ENCODE data around the gene GPRIN1.

The GPRIN1 gene

GRCh38 chr5:176609724-176610434 lies at the start of gene GPRIN1:
GPRIN1 (minus strand) TSS chr5:176610156; CDS start chr5:176599834, 10,322 bp downstream.
- DNase-seq = peak; percentile 88

DNA sequence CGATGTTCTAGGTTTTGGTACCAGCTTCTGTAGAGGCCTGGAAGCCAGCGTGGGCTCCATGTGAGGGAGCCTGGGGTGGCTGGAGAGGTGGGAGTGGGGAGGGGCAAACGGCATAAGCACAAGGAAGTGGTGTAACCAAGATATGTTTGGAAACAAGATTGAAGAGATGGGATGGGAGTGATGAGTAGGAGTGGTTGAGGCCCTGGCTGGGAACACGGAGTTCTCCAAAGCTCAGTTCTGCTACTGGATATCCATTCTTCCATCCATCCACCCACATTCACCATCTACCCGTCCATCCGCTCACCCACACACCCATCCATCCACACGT lies 49.5 kb upstream of the GPRIN1 start:
- no peak for DNase-seq

DNA sequence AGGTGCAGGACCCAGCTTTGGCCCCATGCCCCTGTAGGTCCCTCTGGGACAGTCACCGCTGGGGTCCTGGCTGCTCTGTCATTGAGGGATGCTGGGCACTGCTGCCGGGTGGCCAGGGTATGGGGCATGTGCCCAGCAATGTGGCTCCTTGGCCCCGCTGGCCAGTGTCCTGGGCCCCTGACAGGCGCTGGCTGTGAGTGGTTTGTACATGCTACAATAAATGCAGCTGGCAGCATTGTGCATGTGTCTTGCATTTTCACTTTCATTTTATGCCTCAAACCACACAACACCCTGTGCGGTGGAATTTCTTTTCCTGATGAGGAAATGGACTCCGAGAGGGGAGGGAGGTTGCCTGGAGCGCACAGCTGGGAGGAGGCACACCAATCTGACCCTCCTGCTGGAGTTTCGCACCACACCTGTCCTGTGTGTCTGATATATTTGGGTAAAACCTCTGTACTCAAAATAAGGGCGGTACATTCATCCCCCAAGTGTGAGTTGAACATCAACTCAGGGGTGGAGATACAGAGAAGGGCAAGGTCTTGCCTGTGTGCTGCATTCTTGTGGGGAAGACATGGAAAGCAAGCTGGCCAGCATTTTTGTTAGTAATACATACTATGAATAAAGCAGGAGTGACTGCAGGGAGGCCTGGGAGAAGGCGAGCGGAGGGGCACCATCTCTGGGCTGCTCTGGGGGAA lies 49.0 kb upstream of the GPRIN1 start:
- no peak for DNase-seq

- DNase-seq = peak; percentile 84
Observed at GRCh38 chr5:176658007-176658599, 48.1 kb upstream of the GPRIN1 start.

GRCh38 chr5:176656467-176656990 lies 46.6 kb upstream of the GPRIN1 start:
- DNase-seq = no peak

- DNase-seq = no peak
Observed at GRCh38 chr5:176654856-176655255, 44.9 kb upstream of the GPRIN1 start.

DNA sequence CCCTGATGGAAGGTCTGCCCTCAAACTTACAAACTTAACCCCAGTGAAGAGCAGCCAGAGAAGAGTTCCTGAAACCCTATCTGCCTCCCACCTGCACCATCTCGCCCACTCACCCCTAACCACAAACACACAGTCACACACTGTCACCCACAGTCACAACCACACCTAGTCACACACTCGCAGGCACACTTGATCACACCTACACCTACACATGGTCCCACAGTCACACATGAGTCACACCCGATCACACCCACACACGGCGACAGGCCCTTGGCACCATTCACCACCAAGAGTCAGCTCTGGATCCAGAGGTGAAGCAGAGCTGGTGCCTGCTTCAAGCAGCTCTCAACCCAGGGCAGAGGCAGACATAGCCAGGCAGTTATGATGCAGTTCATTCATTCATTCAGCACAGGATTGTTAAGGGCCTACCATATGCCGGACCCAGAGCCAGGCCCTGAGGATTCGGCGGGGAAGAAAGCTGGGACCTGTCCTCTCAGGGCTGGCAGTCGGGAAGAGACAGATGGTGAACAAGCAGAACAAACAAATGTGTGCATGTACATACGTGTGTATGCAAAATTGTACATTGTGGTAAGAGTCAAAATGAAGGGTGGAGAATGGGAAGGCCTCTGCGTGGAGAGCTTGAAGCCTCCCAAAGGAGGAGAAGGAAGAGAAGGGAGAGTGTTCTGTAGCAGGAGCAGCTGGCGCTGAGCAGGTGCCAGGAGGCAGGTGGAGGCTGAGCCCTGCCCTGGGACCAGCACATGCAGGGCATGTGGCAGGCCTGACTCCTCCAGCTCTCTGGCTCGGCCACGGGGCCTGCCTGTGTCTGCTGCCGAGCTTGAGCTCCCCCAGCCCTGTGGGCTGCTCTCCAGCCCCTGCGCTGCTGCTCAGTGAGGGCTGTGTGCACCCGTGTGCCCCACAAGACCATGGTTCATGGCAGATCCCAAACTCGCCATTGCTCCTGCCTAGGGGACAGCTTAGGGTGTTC lies 43.7 kb upstream of the GPRIN1 start:
- no peak for DNase-seq

DNA sequence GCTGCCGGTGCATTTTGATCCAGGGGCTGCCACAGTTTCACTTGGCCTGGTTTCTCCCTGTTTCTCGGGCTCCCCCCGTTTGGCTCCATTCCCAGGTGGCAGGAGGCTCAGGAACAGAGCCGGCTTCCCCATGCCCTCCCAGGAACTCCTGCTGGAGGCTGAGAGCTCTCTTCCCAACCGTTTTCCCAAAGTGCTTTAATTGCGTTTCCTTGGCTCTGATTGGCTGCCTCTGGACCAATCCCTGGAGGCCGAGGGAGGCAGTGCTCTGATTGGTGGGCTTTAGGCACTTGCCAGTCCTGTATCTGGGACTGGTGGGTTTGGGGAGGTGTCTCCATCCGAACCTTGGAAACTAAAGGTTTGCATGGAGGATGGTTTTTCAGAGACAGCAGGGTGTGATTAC lies 42.2 kb upstream of the GPRIN1 start:
- DNase-seq = no peak

- DNase-seq = no peak
Observed at GRCh38 chr5:176651472-176651980, 41.6 kb upstream of the GPRIN1 start.

DNA sequence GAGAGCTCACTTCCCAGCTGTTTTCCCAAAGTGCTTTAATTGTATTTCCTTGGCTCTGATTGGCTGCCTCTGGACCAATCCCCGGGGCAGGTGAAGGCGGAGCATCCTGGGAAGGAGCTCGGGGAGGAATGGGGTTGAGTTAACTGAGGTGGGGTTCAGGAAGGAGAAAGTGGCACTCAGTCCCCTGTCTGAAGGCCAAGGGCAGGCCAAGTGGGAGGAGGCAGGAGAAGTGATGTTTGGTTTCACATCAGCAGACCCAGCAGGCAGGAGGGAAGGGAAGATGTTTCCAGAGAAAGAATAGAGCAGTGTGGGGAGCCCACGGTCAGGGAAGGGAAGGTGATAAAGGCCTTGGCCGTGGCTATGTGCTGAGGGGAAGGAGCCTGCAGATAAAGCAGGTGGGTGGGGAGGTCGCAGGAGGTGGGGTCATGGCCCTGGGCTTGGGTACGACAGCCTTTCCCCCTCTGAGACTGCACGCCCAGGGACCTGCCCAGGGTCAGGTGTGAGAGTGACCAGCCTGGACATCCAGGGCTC lies 40.5 kb upstream of the GPRIN1 start:
- no peak for DNase-seq

DNA sequence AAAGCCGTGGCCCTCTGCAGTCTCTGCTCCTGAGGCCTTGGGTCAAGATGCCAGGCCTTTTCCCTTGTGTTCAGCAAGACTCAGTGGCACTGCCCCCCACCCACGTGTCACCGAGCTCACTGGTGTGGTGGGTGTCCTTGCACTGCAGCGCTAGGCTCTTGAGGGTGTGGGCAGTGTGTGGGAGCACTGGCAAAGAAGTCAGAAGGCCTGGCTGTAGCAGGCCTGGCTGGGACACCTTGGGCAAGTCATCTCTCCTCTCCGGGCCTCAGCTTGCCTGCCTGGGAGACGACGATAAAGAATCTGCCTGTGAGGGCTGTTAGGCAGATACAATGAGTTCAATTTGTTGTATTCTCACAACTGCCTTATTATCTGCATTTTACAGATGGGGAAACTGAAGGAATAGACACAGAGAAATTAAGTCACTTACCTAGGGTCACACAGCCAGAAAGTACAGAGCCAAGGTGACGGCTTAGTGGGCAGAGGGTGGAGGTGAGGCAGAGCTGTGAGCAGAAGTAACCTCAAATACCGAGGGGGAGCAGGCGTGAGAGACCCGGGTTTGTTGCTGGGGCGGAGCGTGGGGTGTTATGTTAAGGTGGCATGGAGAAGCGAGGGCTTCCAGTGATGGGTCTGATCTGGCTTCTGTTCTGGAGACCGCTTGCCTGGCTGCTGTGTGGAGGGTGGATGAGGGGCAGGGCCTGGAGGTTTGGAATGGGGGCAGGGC lies 38.7 kb upstream of the GPRIN1 start:
- DNase-seq = no peak

GRCh38 chr5:176647843-176648473 lies 38.0 kb upstream of the GPRIN1 start:
- DNase-seq = peak; percentile 68

- DNase-seq = peak; percentile 100
Observed at GRCh38 chr5:176647030-176647842, 37.3 kb upstream of the GPRIN1 start, which contains the start of gene TSPAN17. TSPAN17 (plus strand) TSS chr5:176647484; CDS start chr5:176647616, 132 bp downstream.

DNA sequence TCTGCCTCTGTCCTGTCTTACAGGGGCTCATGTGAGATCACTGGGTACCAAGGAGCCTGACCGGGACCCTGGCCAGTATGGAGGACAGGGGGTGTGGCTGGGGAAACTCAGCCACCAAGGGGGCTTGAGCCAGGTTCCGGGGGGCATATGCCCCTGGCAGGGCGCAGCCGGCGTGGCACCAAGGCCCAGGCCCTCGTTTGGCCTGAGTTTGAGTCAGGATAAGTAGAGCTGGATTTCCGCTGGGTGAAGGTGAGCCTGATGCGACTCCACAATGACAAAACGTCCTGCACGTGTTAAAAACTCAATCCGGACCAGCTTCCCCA lies 36.7 kb upstream of the GPRIN1 start:
- no peak for DNase-seq

GRCh38 chr5:176646049-176646706 lies 36.2 kb upstream of the GPRIN1 start:
- DNase-seq = no peak

DNA sequence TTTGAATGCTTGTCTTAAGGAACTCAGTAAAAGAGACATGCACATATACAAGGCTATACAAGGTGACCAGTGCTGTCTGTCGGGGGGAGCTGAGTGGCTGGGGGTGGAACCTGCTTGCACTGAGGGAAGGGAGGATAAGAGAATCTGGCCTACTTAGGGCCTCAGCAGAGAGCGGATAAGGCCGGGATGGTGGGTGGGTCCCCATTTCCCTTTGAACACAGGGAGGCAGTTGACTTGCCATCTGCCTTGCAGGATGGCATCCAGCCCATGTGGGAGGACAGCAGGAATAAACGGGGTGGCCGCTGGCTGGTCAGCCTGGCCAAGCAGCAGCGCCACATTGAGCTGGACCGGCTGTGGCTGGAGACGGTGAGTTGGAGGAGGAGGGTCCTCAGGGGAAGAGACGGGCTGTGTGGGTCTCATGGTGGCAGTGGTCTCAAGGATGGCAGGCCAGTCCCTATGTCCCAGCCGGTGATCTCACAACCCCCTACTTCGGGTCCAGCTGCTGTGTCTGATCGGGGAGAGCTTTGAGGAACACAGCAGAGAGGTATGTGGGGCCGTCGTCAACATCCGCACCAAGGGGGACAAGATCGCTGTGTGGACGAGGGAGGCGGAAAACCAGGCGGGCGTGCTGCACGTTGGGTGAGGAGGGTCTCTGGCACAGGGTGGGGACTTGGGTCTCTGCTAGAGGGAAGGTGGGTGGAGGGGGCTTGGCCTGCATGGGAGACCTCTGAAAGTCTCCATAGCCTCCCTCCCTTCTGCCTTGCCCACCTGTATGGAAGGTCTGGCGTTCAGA lies 35.1 kb upstream of the GPRIN1 start:
- no peak for DNase-seq

DNA sequence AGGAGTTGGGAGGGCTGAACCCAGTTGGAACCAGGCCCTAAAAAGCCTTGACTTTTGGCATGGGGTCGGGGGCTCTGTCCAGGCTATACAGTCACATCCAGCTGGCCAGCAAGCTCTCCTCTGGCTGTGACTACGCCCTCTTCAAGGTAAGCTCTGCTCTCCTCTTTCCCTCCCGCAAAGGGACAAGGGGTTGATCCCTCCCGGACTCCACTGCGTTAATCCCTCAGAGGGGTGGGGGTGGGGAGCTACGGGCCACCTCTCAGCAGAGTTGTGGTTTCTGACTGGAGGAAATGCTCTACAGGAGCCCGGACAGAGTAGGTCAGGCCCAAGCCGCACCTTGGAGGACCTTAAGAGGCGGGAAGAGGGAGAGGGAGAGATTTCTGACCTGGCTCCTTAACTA lies 34.3 kb upstream of the GPRIN1 start:
- no peak for DNase-seq

- no peak for DNase-seq
Observed at GRCh38 chr5:176643491-176644219, 33.7 kb upstream of the GPRIN1 start.

Measured in islet precursor cell (in vitro differentiated cells).